AG09319 (cell line): ENCODE measurements around the gene GADD45G.

Experiments used
- DNase-seq: peaks from one replicate; pipeline ENCODE4 v3.0.0-alpha.2; 2010; ENCODE audit warnings: low read depth; ENCODE audit errors: extremely low read depth
- CTCF ChIP-seq: IDR thresholded peaks from 2 replicates; pipeline ENCODE4 v1.5.1; 2011; ENCODE audit warnings: low read depth, mild to moderate bottlenecking, inconsistent platforms, low read length, moderate library complexity

Gene GADD45G

GRCh38 chr9:89612566-89613278 is 7.9 kb downstream of the GADD45G start:
- TF ChIP-seq CTCF = no peak
- DNase-seq = no peak

- DNase-seq = no peak
- TF ChIP-seq CTCF = no peak
These were observed 9.4 kb downstream of the GADD45G start for GRCh38 chr9:89613912-89614892.

- DNase-seq = no peak
- TF ChIP-seq CTCF = no peak
These were observed 10.8 kb downstream of the GADD45G start for GRCh38 chr9:89615661-89616060.

- no peak for DNase-seq
- no peak for TF ChIP-seq CTCF
These were observed 11.6 kb downstream of the GADD45G start for GRCh38 chr9:89616411-89616810.

GRCh38 chr9:89617978-89618377 is 13.2 kb downstream of the GADD45G start:
- TF ChIP-seq CTCF = no peak
- no peak for DNase-seq

GRCh38 chr9:89619019-89619418 is 14.2 kb downstream of the GADD45G start:
- no peak for TF ChIP-seq CTCF

More at GRCh38 chr9:89619019-89619418, 14.2 kb downstream of the GADD45G start:
- no peak for DNase-seq
